A549 (cell line): ENCODE measurements around the gene GGT1. TPM values are rescaled to one million over a fixed set of nuclear protein-coding genes. Genes with fewer than 3 reads are reported as not detected.

Experiments
- ATAC-seq, 2 experiments: fragments of 200-7000 bp in 1 of 2; fragments of >200 bp in 1 of 2; cut with Nextera tagmentation in 1 of 2; cut with Tn5 transposase in 1 of 2; 3 replicates each; pipeline versions ENCODE4 v1.8.0 to v1.9.1; 2018 to 2020; ENCODE audit warnings: mild to moderate bottlenecking in 1 of 2, moderate library complexity in 1 of 2
- CTCF ChIA-PET: fragments of 300-600 bp; sonication (Branson Sonifier 250); formaldehyde crosslinking; extraction: SDS; loops from one replicate; lab custom pipeline; 2021; ENCODE audit warnings: antibody characterized with exemption, inconsistent platforms; lab: Yijun Ruan, JAX
- POLR2A ChIA-PET: fragments of 350-600 bp; formaldehyde crosslinking; extraction: SDS; loops from one replicate; lab custom pipeline; 2021; ENCODE audit warnings: antibody characterized with exemption, inconsistent platforms; lab: Yijun Ruan, JAX
- DNase-seq, 2 experiments: peaks; one replicate each; pipeline versions ENCODE4 v3.0.0 to v3.0.0-alpha.2; 2011 to 2016; ENCODE audit warnings: low read depth in 1 of 2, low spot score in 1 of 2
- FAIRE-seq: peaks from 2 replicates; lab custom pipeline; 2011; peaks lifted over from hg19 to GRCh38; lab: Jason Lieb, UNC
- H3K27ac ChIP-seq, 2 experiments: fragments of >200 bp; sonication (Bioruptor Twin); formaldehyde crosslinking; 3 replicates each; pipeline ENCODE4 v1.5.1; 2016 to 2017
- H3K4me1 ChIP-seq: fragments of >200 bp; sonication (Bioruptor Twin); formaldehyde crosslinking; 3 replicates; pipeline ENCODE4 v1.6.1; 2016
- H3K4me2 ChIP-seq: fragments of >200 bp; sonication (Bioruptor Twin); formaldehyde crosslinking; 3 replicates; pipeline ENCODE4 v1.6.1; 2016
- H3K4me3 ChIP-seq: fragments of >200 bp; sonication (Bioruptor Twin); formaldehyde crosslinking; 3 replicates; pipeline ENCODE4 v1.5.1; 2016
- H3K9me3 ChIP-seq: fragments of >200 bp; sonication (Bioruptor Twin); formaldehyde crosslinking; 3 replicates; pipeline ENCODE4 v1.6.1; 2016
- BCL3 ChIP-seq: fragments of >200 bp; sonication (Bioruptor Twin); formaldehyde crosslinking; IDR thresholded peaks from 3 replicates; pipeline ENCODE4 v1.6.1; 2016
- BHLHE40 ChIP-seq: IDR thresholded peaks from 2 replicates; pipeline ENCODE4 v1.6.1; 2012; ENCODE audit warnings: low read depth, low read length, inconsistent platforms
- CBX2 ChIP-seq: fragments of 200-600 bp; sonication (generic); IDR thresholded peaks from 2 replicates; pipeline ENCODE4 v1.6.1; 2016; ENCODE audit warnings: low read depth, mild to moderate bottlenecking, borderline replicate concordance
- CBX8 ChIP-seq: fragments of 200-600 bp; sonication (generic); IDR thresholded peaks from 2 replicates; pipeline ENCODE4 v1.6.1; 2016
- CHD4 ChIP-seq: fragments of 200-600 bp; sonication (generic); IDR thresholded peaks from 2 replicates; pipeline ENCODE4 v1.6.1; 2016; ENCODE audit warnings: antibody characterized with exemption, mild to moderate bottlenecking, borderline replicate concordance
- CTCF ChIP-seq: fragments of >200 bp; sonication (Bioruptor Twin); formaldehyde crosslinking; IDR thresholded peaks from 3 replicates; pipeline ENCODE4 v1.5.1; 2016
- EHMT2 ChIP-seq: fragments of 200-600 bp; sonication (generic); IDR thresholded peaks from 2 replicates; pipeline ENCODE4 v1.6.1; 2016; ENCODE audit warnings: antibody characterized with exemption, low read depth, mild to moderate bottlenecking, moderate library complexity
- FOSL2 ChIP-seq, 2 experiments: fragments of 450-650 bp in 1 of 2; fragments of >200 bp in 1 of 2; sonication (Bioruptor Twin) in 1 of 2; formaldehyde crosslinking; IDR thresholded peaks; 2 replicates each; pipeline versions ENCODE4 v1.5.0 to v1.6.1; 2016 to 2020; ENCODE audit warnings: mild to moderate bottlenecking in 1 of 2, moderate library complexity in 1 of 2
- FOXS1 ChIP-seq: fragments of 250-450 bp; sonication (Bioruptor Pico); IDR thresholded peaks from 2 replicates; pipeline ENCODE4 v1.5.0; 2020; ENCODE audit warnings: mild to moderate bottlenecking, moderate library complexity
- GATA3 ChIP-seq: IDR thresholded peaks from 2 replicates; pipeline ENCODE4 v1.6.1; 2012; ENCODE audit warnings: borderline replicate concordance
- HDAC2 ChIP-seq: fragments of 200-600 bp; sonication (generic); IDR thresholded peaks from 2 replicates; pipeline ENCODE4 v1.6.1; 2016
- HOXB13 ChIP-seq: fragments of 250-450 bp; sonication (Bioruptor Pico); IDR thresholded peaks from 2 replicates; pipeline ENCODE4 v1.5.0; 2020; ENCODE audit warnings: low read depth, mild to moderate bottlenecking, moderate library complexity
- MAFK ChIP-seq: fragments of 450-650 bp; IDR thresholded peaks from 2 replicates; pipeline ENCODE4 v1.6.1; 2014; ENCODE audit not compliant: partially characterized antibody
- MAX ChIP-seq: IDR thresholded peaks from 2 replicates; pipeline ENCODE4 v1.6.1; 2012
- MYC ChIP-seq: IDR thresholded peaks from 2 replicates; pipeline ENCODE4 v1.6.1; 2012; ENCODE audit warnings: mild to moderate bottlenecking, inconsistent platforms, low read length, improper control_type of control experiment, borderline replicate concordance
- NR3C1 ChIP-seq: fragments of >200 bp; sonication (Bioruptor Twin); formaldehyde crosslinking; IDR thresholded peaks from 3 replicates; pipeline ENCODE4 v1.6.1; 2017
- PBX3 ChIP-seq: IDR thresholded peaks from 2 replicates; pipeline ENCODE4 v1.6.1; 2012
- POLR2A ChIP-seq: IDR thresholded peaks from 2 replicates; pipeline ENCODE4 v1.6.1; 2012; ENCODE audit warnings: mild to moderate bottlenecking, low read length
- RARB ChIP-seq: fragments of 250-450 bp; sonication (Bioruptor Pico); IDR thresholded peaks from 2 replicates; pipeline ENCODE4 v1.8.0; 2021; ENCODE audit warnings: mild to moderate bottlenecking, moderate library complexity
- RFX5 ChIP-seq: fragments of 450-650 bp; IDR thresholded peaks from 2 replicates; pipeline ENCODE4 v1.7.1; 2014; ENCODE audit warnings: antibody characterized with exemption, mild to moderate bottlenecking, moderate library complexity
- SREBF2 ChIP-seq: fragments of 450-650 bp; IDR thresholded peaks from 2 replicates; pipeline ENCODE4 v1.6.1; 2014; ENCODE audit warnings: mild to moderate bottlenecking, moderate library complexity
- TFCP2L1 ChIP-seq: fragments of 250-450 bp; sonication (Bioruptor Pico); IDR thresholded peaks from 2 replicates; pipeline ENCODE4 v1.5.0; 2021; ENCODE audit warnings: mild to moderate bottlenecking
- TP53 ChIP-seq: fragments of 250-450 bp; sonication (Bioruptor Pico); IDR thresholded peaks from 2 replicates; pipeline ENCODE4 v1.5.0; 2021; ENCODE audit warnings: mild to moderate bottlenecking, moderate library complexity
- ZFP36 ChIP-seq: fragments of 450-650 bp; IDR thresholded peaks from 2 replicates; pipeline ENCODE4 v1.6.1; 2014; ENCODE audit warnings: borderline replicate concordance; ENCODE audit not compliant: partially characterized antibody
- ZNF302 ChIP-seq: fragments of 250-450 bp; sonication (Bioruptor Pico); IDR thresholded peaks from 2 replicates; pipeline ENCODE4 v1.9.0; 2021; ENCODE audit warnings: inconsistent platforms, mild to moderate bottlenecking, moderate library complexity
- WGBS: methylation state at CpG from one replicate; pipeline ENCODE4 v1.1.6; 2017; ENCODE audit errors: missing lambda C conversion rate; 5-methylcytosine and 5-hydroxymethylcytosine counted together
- polyA plus RNA-seq, 4 experiments: library from polyadenylated mRNA; depleted of rRNA in 3 of 4; stranded (reverse); fragments of >200 nt; fragmentation: RNase III in 1 of 4; extraction: RNeasy Plus Mini Kit Qiagen cat#74134 plus additional on column Dnase treatment in 1 of 4; gene quantifications; 2 replicates in 3 of 4; 3 replicates in 1 of 4; pipeline ENCODE4 v1.2.3, GENCODE V29; 2011 to 2017

GGT1 gene
- polyA plus RNA-seq, 2 of the 4 experiments (the other 2 are of a cell fraction) = 50.1 to 118 TPM

GRCh38 chr22:24571266-24571665 lies 31.7 kb upstream of the GGT1 start:
- Histone ChIP-seq H3K4me3 (no peak overlapping the region), H3K4me2 (no peak overlapping the region), H3K9me3 (no peaks in the 10 kb centered on the region), H3K4me1 (no peaks in the 10 kb centered on the region), H3K27ac (no peak overlapping the region)
- ChIA-PET POLR2A (no interaction called here), CTCF (interaction anchor here (1.7 kb wide), 1 partner anchor 16 kb away, joined by 5 read pairs; the partner anchor contains the start of gene GUCD1)
- ATAC-seq (no peak), DNase-seq (no peak), FAIRE-seq (no peak)
- TF ChIP-seq PBX3 = no peak
- no peak for TF ChIP-seq CBX8
- TF ChIP-seq FOXS1 (CRISPR knock-in tag) = no peak
- TF ChIP-seq POLR2A = no peak
- TF ChIP-seq ZNF302 (CRISPR knock-in tag) = no peak
- TF ChIP-seq TP53 (CRISPR knock-in tag) = no peak
- no peak for TF ChIP-seq HDAC2
- no peak for TF ChIP-seq RARB (CRISPR knock-in tag)
- no peak for TF ChIP-seq BCL3
- no peak for TF ChIP-seq MAX
- no peak for TF ChIP-seq CBX2
- TF ChIP-seq CHD4 = no peak
- no peak for TF ChIP-seq TFCP2L1
- no peak for TF ChIP-seq CTCF
- no peak for TF ChIP-seq ZFP36
- 92% methylated on average over 7 of the region's 7 CpGs for WGBS

GRCh38 chr22:24576778-24577177 lies 26.2 kb upstream of the GGT1 start:
- TF ChIP-seq SREBF2 (no peak), NR3C1 (no peak), TFCP2L1 (no peak), BHLHE40 (no peak), RFX5 (no peak), GATA3 (no peak), PBX3 (no peak), ZNF302 (CRISPR knock-in tag) (no peak), MYC (no peak), EHMT2 (no peak), FOXS1 (CRISPR knock-in tag) (no peak), HOXB13 (CRISPR knock-in tag) (no peak), MAFK (no peak), FOSL2 (IDR thresholded peaks at IDR 0.05) (no peak), FOSL2 (CRISPR knock-in tag; IDR thresholded peaks at IDR 0.05) (no peak)
- Histone ChIP-seq H3K9me3 (no peaks in the 10 kb centered on the region), H3K4me1 (peaks cover 31% of the 10 kb centered on the region), H3K4me2 (no peak overlapping the region), H3K4me3 (no peak overlapping the region), H3K27ac (no peak overlapping the region)
- no peak for DNase-seq
- ChIA-PET CTCF (interaction anchor here (0.6 to 2.2 kb wide), 3 partner anchors 9 to 38 kb away, joined by 3 to 6 read pairs (median 6); no protein-coding TSS in a partner anchor), POLR2A (interaction anchor here (0.9 kb wide), 1 partner anchor 683 kb away, joined by 4 read pairs; the partner anchor contains the start of gene MIF)
- no peak for ATAC-seq
- 18% methylated on average over 1 of the region's 1 CpG for WGBS
- no peak for FAIRE-seq
